GM12892 (cell line): ENCODE data around the gene BBS10.

Source experiments
- POLR2A ChIP-seq: IDR thresholded peaks from 2 replicates; pipeline ENCODE4 v1.6.1; 2011; ENCODE audit warnings: low read depth, low read length, control low read depth
- POLR2AphosphoS5 ChIP-seq: IDR thresholded peaks from 2 replicates; pipeline ENCODE4 v1.6.1; 2011; ENCODE audit warnings: low read depth, low read length, control low read depth

- TF ChIP-seq POLR2A (no peak), POLR2AphosphoS5 (no peak)
Observed at GRCh38 chr12:76368230-76368629, 20.0 kb upstream of the BBS10 start.
